ENCODE measurements around the gene PTPN4.

PTPN4 gene

DNA sequence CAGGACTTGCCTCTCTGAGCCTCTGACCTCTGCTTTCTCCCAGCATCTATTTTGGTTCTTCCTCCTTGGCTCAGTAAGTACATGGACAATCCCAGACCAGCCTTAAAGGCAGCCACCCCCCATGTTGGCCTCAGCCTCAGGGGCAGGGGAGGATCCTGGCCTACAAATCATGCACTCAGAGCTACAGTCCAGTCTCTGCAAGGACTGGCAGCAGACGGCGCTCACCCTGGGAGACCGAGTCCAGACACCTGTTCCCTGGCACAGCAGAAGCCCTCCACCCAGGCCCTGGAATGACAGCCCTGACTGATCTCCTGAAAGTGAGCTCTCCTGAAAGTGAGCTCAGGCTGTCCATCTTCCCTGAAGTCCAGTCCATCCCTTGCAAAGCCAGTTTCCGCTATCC, 25.7 kb upstream of the PTPN4 start:
- no peak for DNase-seq (ENCODE audit: low spot score)

DNA sequence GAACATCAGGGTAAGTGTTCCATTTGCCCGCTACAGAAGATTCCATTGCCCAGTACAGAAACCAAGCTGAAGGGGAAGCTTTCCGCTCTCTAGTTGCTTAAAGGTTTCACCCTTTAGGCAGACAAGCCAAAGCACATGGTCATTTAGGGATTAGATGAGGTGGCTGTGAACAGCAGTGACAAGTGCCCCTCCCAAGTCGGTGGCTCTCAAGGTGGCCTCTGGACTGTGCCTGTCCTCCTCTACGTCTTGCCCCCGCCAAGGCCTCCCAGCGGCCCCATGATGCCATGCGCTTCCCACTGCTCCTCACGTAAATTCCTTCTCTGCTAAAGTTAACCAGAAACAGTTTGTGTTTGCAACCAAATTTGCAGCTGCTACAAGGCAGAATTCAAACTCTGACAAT, 24.2 kb upstream of the PTPN4 start:
- no peak for DNase-seq (ENCODE audit: low spot score)

DNA sequence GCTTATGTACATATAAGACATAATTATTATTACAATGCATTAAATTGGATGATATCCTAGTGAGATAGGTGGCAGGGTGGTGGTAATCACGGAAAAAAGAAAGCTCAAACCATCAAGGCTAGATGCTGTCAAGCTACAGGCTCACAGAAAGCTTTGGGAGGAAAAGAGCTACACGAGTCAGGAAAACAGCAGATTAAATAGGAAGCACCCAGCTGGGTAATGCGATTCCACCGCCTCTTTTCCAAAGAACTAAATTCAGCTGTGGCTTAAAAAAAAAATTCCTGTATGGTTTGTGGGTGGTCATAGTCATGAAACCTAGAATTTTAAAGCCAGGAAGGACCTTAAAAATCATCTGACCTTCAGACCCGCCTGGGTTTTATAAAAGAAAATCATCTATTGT, 23.7 kb upstream of the PTPN4 start:
- no peak for DNase-seq (ENCODE audit: low spot score)

DNA sequence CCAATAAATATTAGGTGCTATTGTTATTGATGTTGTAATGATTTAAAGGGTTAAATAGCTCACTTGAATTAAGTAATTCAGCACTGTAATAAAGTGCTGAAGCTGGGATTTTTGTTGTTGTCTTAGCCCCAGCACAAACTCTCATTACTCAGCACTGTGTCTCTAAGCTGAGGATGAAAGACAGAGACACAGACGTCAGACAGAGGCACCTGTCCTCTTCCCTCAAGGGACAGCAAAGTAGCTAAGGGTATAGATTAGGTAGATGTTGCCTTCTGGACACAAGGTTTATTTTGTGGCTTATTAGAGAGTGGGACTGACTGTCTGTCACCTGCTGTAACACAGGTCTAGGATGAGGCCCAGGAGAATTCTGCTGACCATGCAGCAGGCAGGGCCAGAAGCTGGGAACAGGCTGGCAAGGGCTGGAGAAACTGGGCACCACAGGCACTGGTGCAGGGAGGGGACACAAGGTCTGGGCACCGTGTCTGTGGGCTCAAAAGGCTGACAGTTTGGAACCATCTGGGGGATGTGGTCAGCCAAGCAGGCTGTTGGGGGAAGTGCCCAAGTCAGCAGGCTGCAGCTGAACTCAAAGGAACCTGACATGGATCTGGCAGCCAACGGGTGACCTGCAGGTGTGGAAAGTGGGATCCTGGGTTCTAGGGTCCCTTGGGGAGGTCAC, 20.0 kb upstream of the PTPN4 start:
- no peak for DNase-seq (ENCODE audit: low spot score)

DNA sequence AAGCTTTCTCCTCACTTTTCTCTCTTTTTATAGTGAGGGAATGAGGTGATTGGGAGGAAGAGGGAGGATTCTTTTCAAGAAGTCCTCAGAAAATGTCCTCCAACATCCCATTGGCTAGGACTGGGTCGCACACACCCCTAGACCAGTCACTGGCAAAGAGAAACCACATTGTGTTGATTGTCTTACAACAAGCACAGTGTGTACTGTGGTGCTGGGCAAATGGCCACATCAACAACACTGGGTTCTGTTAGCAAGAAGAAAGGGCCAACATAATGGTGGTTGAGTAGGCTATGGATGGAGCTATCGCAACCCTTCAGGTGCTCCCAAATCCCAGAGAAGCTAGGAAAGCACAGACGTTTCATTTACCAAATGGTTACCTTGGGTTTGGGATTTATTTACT, 18.7 kb upstream of the PTPN4 start:
- no peak for DNase-seq (ENCODE audit: low spot score)

DNA sequence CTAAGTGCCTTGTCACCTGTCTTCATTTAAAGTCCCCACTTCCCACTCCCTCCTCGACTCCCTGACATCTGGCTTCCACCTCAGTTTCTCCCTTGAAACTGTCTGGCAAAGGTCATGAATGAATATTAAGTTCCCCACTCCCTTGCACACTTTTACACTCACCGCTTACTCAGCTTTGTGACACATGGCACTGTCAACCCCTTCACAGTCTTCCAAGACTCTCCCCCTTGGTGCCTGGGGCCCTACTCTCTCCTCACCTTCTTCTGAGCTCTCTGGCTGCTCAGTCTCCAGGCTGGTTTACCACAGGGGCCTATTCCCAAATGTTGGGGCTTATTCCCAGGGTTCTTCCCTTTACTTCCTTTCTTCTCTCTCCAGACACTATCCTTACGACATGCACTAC, 17.9 kb upstream of the PTPN4 start:
- DNase-seq (ENCODE audit: low spot score) = no peak

DNA sequence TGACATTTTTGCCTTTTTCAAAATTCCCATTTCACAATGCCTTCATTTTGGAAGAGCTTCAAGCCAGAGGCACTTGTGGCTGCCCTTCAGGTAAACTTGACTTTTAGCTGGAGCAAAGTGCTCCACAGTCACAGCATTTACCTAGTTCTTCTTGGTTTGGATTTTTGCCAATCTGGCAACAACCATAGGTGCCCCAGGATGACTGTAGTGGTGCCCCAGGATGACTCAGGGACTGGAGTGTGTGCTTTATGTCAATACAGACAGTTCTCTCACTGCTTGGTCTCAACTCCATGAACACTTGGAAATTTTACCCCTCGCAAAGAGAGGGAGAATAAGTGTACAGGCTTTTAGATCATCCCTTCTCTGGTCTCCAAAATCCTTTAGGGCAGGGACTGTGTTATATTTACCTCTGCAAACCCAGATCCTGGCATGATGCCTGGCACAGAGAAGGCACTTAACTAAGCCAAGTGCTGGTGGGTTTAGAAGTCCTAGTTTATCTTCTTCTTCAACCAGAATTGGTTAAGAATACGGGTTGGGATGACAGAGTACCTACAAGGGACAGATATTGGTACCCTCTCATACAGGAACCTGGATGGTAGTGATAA, 15.3 kb upstream of the PTPN4 start:
- DNase-seq (ENCODE audit: low spot score) = no peak

DNA sequence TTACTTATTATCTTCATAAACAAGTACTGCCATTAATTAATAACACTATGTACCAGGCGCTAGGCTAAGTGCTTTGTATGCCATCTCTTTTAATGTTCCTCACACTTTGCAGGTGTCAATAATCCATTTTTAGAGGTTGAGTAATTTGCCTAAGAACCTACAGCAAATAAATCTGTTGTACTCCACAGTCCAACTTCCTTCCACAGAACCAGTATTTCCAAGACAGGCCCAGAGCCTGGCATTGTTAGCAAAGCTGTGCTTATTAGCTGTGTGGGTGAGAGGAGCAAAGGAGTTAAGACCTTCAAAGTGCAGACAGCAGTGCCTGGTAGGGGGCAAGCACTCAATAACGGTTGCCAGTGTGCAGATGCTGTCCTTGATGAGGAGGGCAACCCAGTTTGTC, 14.2 kb upstream of the PTPN4 start:
- no peak for DNase-seq (ENCODE audit: low spot score)

DNA sequence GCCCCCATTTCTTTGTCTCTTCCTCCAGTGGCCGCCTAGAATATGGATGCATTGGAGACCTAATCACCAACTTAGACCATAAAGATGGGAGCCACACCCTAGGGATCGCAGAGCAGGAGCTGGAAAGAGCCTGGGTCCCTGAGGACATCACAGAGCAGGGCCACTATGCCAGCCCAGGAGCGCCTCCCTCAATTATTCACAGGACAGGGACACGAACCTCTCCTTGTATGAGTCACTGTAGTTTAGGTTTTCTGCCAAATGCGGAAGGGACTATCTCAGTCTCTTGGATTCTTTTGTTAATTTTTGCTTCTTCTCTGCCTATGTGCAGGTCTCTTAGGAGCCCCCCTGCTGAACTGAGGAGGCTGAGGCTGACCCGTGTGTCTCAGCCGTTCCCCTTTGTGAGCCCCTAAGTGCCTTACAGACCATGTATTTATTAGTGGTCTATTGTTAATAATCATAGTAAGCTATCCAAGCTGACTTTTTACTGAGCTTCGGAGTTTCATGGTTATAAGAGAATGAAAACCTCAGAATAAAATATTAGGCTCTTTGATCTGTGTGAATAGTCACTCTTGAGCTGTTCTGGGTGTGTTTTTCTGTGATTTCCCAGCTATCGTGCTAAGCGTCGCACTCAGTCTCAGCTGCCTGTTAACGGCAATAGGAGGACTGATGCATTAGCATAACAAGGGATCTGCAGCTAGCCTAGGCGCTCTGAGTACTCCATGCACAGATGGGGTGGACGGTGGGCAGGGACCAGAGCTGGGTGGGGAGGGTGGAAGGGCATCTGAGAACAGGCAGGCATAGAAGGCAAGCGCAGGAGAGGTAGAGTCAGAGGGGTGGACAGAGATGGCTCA, 12.7 kb upstream of the PTPN4 start:
- DNase-seq (ENCODE audit: low spot score) = peak; percentile 45

DNA sequence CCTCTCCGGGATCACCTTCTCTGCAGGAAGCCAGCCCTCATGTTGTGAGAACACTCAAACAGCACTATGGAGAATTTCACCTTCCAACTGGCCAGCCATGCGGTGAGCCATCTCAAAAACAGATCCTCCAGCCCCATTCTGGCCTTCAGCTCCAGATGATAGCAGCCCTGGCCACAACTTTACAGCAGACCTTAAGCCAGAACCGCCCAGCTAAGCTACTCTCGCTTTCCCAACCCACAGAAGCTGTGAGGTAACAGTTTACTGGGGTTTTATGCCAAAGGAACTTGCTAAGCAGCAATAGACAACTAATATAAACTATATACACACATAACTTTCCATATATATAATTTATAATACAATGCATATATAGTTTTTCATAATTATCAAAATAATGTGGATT, 11.6 kb upstream of the PTPN4 start:
- no peak for DNase-seq (ENCODE audit: low spot score)

DNA sequence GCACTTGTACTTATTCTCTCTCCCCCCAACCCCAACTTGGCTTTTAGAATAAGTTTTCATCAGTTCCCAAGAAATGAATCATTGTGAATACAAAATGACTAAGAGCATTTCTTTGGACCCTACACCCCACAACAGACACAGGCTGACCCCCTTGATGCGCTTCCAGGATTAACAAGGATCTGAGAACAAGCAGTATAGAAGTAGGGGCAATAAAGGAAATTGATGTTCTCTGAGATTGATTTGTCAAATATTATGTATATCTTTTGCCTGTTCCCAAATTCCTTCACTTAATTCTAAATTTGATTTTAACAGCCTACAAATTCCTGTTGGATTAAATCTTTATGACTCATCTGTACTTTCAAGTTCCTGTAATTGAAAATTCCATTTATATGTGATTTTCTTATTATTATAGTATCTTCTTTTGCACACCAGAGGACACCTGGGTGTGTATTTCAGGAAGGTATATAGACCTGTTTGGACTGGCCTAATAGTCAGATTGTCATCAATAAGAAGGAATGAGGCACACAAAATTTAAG, 10.2 kb upstream of the PTPN4 start:
- DNase-seq (ENCODE audit: low spot score) = no peak

DNA sequence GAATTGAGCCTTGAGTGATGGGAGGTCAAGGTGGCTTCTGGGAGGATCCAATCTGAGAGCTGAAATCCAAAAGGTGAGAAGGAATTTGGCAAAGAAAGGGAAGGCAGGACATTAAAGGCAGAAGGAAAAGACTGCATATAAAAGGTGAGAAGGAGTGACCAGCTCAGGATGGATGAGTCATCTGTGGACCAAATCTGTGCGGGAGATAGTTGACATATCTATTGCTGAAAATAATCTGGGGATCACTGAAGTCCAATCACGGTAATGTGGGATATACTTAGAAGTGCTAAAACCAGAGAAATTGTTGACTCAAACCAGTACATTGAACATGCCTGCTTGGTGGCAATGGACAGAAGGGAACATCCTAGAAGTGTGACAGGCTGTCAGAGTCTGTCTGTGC, 8.0 kb upstream of the PTPN4 start:
- no peak for DNase-seq (ENCODE audit: low spot score)

DNA sequence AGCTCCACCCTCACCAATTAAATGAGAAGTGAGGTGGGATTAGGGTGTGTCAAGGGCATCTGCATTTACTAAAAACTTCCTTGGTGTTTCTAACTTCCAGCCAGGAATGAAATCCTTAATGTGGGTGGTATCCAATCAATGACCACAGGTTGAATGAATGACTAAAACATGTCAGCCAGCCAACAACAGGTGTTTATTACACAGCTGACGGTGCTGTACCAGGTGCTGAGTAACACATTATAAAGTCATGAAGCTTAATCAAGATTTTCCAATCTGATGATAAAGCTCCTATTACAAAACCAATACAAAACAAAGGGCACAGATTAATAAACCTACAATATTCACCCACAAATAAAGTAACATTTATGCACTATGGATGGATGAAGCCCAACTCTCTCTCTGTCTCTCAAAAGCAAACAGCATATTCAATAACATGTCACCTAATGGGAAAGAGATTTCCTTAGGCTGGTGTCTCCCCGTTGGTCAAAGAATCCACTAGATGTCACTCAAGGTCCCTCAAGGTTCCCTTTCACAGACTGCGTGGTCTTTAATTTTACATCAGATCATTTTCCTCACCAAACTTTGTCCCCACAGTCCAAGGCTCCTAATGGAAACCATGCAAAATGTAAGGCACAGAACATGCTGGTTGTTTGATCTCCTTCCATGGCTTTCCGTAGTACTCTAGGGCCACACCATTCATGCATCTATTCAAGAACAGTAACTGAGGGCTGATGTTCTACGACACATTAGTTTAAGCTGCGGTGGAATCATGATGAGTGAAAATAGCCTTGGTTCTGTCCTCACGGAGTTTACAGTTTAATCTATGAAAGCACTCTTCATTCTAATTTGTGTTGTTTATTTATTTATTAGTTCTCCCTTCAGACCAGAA, 6.4 kb upstream of the PTPN4 start:
- DNase-seq (ENCODE audit: low spot score) = peak; percentile 54

DNA sequence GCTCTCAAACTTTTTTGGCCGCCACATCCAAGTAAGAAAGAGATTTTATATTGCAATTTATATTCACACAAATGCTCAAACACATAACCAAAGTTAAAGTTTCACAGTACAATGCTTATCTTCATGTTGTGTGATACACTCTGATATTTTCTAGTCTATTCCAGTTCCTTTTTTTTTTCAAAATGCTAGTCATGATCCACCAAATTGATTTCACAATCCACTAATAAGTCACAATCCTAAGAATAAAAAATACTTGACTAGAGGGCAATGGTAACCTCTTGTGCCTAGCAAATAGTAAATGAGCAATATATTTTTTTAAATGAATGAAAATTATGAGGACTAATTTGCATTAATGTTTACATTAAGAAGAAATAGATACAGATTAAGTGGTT, 5.8 kb upstream of the PTPN4 start:
- DNase-seq (ENCODE audit: low spot score) = no peak

DNA sequence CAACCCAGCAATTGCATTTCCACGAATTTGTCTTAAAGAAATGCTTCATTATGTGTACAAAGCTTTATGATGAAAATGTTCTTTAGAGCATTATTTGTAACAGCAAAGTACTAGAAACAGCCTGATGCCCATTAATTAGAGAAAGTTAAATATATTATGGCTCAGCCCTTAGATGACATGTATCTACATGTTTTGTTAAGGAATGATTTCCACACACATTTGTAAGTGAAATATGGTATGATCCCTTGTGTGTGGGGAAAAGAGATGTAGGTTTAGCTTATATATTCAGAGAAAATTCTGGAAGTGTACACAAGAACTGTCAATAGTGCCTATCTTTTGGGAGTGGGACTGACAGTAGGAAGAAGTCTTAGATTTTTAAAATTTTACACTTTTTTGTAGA, 3.8 kb upstream of the PTPN4 start:
- DNase-seq (ENCODE audit: low spot score) = no peak

DNA sequence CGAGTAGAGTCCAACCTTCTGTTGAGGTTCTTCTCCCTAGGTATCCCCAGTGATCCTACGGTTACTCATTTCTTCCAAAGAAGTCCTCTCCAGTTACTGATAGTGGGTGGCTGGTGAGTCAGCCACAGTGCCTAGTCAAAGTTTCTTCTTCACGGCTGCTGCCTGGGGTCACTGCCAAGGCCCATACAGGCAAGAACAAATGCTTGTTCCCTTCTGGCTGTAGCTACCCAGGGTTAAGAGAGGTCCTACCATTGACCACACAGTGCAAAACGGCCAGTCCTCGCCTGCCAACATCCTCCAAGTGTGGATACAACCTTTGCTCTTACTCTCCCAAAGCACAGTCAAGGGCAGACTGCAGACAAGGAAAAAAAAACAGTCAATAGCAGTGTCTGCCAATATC, 2.9 kb upstream of the PTPN4 start:
- peak; percentile 77 for DNase-seq (ENCODE audit: low spot score)

DNA sequence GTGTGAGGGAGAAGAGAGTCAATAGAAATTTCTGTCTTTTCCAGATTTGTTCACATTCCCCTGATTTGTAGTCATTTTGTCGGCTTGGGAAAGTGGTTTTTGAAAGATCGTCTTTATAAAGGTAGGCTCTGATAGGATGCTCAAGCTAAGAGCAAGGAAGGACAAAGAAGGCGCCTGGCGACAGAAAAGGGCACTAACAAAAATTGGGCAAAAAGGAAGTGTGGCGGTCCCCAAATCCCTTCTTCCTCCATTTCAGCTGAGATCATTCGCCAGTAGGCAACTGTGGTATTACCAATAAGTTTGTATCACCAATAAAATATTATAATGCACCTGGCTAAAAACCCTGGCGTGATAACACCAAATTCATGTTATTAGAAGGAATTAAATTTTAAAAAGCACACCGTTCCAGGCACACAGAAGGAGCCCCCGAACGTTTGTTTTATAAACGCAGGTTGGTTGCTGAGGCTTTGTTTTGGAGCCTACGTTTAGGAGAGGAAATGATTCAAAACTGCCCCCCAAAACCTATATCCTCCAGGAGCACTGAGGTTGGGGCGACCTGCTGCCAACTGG, 756 bp upstream of the PTPN4 start:
- no peak for DNase-seq (ENCODE audit: low spot score)

DNA sequence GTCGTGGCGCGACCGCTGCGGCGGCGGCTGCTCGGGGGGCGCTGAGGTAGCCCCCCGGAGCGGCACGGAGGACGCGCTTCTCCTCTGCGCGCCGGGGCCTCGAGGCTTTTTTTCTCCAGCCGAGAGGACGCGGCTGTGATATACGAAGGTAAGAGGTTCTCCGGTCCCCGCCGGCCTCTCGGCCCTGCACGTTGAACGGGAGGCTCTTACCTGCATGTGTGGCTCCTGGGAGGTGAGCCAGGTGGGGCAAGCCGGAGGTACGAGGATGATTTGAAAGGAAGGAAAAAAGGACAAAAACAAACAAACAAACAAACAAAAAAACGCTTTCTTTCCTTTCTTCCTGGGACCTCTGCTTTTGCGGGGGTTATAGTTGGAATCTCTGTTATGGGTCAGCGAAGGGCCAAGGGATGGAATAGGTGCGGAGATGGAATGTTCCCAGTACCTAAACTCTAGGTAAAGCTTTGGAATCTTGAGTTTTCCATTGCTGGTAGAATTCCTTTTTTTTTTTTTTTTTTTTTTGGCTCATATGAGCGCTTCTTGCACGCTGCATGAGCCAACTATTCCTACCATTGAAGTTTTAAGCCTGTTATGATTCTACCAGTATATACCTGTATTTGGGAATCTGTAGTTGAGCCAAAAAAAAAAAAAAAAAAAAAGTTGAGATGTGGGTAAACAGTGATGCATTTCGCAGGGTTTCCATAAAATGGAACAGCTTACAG, 674 bp downstream of the PTPN4 start:
- DNase-seq (ENCODE audit: low spot score) = no peak

DNA sequence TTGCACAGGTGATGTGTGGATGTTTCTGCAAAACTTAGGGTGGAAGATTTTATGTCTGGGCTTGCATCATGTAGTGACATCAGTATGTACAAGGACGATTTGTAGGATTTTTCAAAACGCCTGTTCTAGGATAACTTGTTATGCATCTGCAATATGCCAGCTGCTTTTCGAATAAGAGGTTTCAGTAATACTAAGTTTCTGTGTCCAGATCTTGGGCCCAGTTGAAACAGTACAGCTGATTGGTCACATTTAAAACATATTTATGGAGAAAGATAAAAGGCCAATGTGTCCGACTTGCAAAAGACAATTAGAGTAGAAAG, 1.2 kb downstream of the PTPN4 start:
- DNase-seq (ENCODE audit: low spot score) = peak; percentile 24

DNA sequence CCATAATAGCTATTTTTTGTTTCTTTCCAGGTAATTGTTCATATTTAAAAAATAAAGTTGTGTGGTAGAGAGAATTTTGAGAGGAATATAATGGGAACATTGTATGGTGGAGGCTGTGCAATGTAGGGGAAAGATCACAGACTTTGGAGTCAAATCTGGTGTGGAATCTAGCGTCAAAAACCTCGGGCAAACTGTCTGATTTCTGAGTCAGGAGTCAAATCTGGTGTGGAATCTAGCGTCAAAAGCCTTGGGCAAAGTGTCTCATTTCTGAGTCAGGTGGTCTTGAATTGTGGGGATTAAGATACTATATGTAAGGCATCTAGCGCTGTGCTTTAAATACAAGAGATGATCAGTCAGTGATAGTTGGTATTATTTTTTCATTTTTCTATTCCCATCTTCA, 5.1 kb downstream of the PTPN4 start:
- DNase-seq (ENCODE audit: low spot score) = no peak

DNA sequence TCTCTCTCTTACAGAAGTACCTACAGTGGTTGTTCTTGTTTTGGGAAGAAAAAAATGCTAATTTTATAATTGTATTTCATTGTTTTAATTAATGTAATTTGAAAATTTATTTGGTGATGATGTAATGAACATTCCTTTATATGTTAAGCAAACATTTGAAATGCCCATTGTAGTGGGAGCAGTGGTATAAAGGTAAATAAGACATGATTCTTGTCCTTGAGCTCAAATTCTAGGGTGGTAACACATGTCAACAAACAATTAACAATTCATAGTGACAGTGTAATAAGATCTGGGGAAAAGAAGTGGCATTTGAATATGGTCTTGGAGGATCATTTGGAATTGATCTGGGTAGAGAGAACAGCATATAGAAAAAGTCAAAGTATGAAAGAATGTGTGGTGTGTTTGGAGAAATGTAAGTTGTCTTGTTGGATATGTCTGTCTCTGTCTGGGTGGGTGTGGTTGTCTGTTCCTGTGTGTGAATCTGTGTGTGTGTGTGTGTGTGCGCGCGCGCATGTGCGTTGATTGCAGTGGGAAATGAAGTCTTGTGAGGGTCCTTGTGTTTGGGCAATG, 5.8 kb downstream of the PTPN4 start:
- DNase-seq (ENCODE audit: low spot score) = no peak
